H1 (cell line): ENCODE results near the gene ARR3. TPM values are rescaled to one million over a fixed set of nuclear protein-coding genes. Genes with fewer than 3 reads are reported as not detected.

ENCODE experiments used
- CTCF ChIA-PET: fragments of 300-600 bp; sonication (Branson Sonifier 250); formaldehyde crosslinking; loops from one replicate; lab custom pipeline; 2021; ENCODE audit not compliant: partially characterized antibody; lab: Charles Lee
- POLR2A ChIA-PET: fragments of 300-600 bp; sonication (Branson Sonifier 250); formaldehyde crosslinking; loops from one replicate; lab custom pipeline; 2021; ENCODE audit warnings: inconsistent platforms; ENCODE audit not compliant: partially characterized antibody; lab: Charles Lee
- DNase-seq, 2 experiments: peaks; one replicate each; pipeline versions ENCODE4 v3.0.0 to v3.0.0-alpha.2; 2010 to 2022; ENCODE audit warnings: low spot score in 2 of 2, low read depth in 1 of 2, mixed read lengths in 1 of 2
- FAIRE-seq: peaks from 2 replicates; lab custom pipeline; 2011; peaks lifted over from hg19 to GRCh38; lab: Jason Lieb, UNC
- H2AFZ ChIP-seq: 2 replicates; pipeline ENCODE4 v1.8.1; 2012; ENCODE audit warnings: low read length, inconsistent platforms
- H2AK5ac ChIP-seq: 2 replicates; pipeline ENCODE4 v1.6.1; 2013; ENCODE audit warnings: low read depth, low read length
- H2BK120ac ChIP-seq: replicated peaks from 2 replicates; pipeline ENCODE3; 2013; ENCODE audit warnings: low read depth, low read length, inconsistent platforms
- H2BK12ac ChIP-seq: 2 replicates; pipeline ENCODE4 v1.6.1; 2013; ENCODE audit warnings: low read depth, low read length
- H2BK15ac ChIP-seq: 2 replicates; pipeline ENCODE4 v1.6.1; 2013; ENCODE audit warnings: low read length
- H2BK20ac ChIP-seq: 2 replicates; pipeline ENCODE4 v1.6.1; 2013; ENCODE audit warnings: low read length
- H2BK5ac ChIP-seq: 2 replicates; pipeline ENCODE4 v1.6.1; 2013; ENCODE audit warnings: low read depth, low read length
- H3K14ac ChIP-seq: 2 replicates; pipeline ENCODE4 v1.6.1; 2013; ENCODE audit warnings: inconsistent platforms; ENCODE audit not compliant: insufficient read length
- H3K18ac ChIP-seq: 2 replicates; pipeline ENCODE4 v1.6.1; 2013; ENCODE audit warnings: low read length; ENCODE audit errors: extremely low read depth
- H3K23ac ChIP-seq: 2 replicates; pipeline ENCODE4 v1.6.1; 2013; ENCODE audit warnings: inconsistent platforms; ENCODE audit not compliant: insufficient read length
- H3K23me2 ChIP-seq: 2 replicates; pipeline ENCODE4 v1.6.1; 2013; ENCODE audit warnings: low read depth, low read length
- H3K27ac ChIP-seq: 2 replicates; pipeline ENCODE4 v1.6.1; 2011; ENCODE audit warnings: low read depth, low read length, inconsistent platforms
- H3K27me3 ChIP-seq, 4 experiments: replicated peaks in 1 of 4; 1 replicate in 1 of 4; 2 replicates in 3 of 4; pipeline versions ENCODE4 v1.6.1 to v1.8.1; 2011 to 2013; ENCODE audit warnings: low read length in 3 of 4, mild to moderate bottlenecking in 3 of 4, inconsistent platforms in 2 of 4, mixed read lengths in 2 of 4, moderate library complexity in 1 of 4; ENCODE audit not compliant: control insufficient read depth in 3 of 4, insufficient read depth in 3 of 4; ENCODE audit errors: extremely low read depth in 1 of 4
- H3K36me3 ChIP-seq, 4 experiments: 2 replicates each; pipeline versions ENCODE4 v1.6.1 to v1.8.1; 2011 to 2013; ENCODE audit warnings: mild to moderate bottlenecking in 4 of 4, low read length in 3 of 4, moderate library complexity in 2 of 4, control low read depth in 1 of 4, inconsistent platforms in 1 of 4; ENCODE audit not compliant: insufficient read depth in 4 of 4, control insufficient read depth in 2 of 4
- H3K4ac ChIP-seq: replicated peaks from 2 replicates; pipeline ENCODE3; 2013; ENCODE audit warnings: low read length, low read depth, mixed read lengths, inconsistent platforms; ENCODE audit not compliant: insufficient read length
- H3K4me1 ChIP-seq, 4 experiments: replicated peaks in 1 of 4; 1 replicate in 1 of 4; 2 replicates in 3 of 4; pipeline versions ENCODE4 v1.6.1 to v1.8.1; 2011 to 2013; ENCODE audit warnings: low read length in 3 of 4, inconsistent platforms in 2 of 4, mixed read lengths in 1 of 4; ENCODE audit not compliant: insufficient read depth in 4 of 4, control insufficient read depth in 3 of 4
- H3K4me2 ChIP-seq, 2 experiments: 2 replicates each; pipeline versions ENCODE4 v1.6.1 to v1.8.1; 2011 to 2013; ENCODE audit warnings: low read depth in 2 of 2, low read length in 2 of 2, control low read depth in 1 of 2, inconsistent platforms in 1 of 2, mild to moderate bottlenecking in 1 of 2; ENCODE audit not compliant: insufficient read depth in 1 of 2
- H3K4me3 ChIP-seq, 4 experiments: fragments of 200-600, 300-600 bp in 1 of 4; sonication (generic), shearing (Covaris generic), sonication (Bioruptor Twin) in 1 of 4; 2 replicates each; pipeline versions ENCODE4 v1.5.1 to v1.8.1; 2011 to 2016; ENCODE audit warnings: low read length in 4 of 4, low read depth in 3 of 4, control low read depth in 2 of 4, inconsistent platforms in 2 of 4, mild to moderate bottlenecking in 2 of 4, mixed read lengths in 1 of 4, moderate library complexity in 1 of 4; ENCODE audit not compliant: insufficient read depth in 2 of 4; ENCODE audit errors: extremely low read depth in 1 of 4
- H3K56ac ChIP-seq: replicated peaks from 2 replicates; pipeline ENCODE3; 2013; ENCODE audit warnings: low read depth, mild to moderate bottlenecking, mixed read lengths, low read length, inconsistent platforms; ENCODE audit not compliant: insufficient read length
- H3K79me1 ChIP-seq: 2 replicates; pipeline ENCODE4 v1.6.1; 2013; ENCODE audit warnings: low read depth, low read length, control low read depth
- H3K79me2 ChIP-seq, 2 experiments: 2 replicates each; pipeline versions ENCODE4 v1.6.1 to v1.8.1; 2012 to 2013; ENCODE audit warnings: low read length in 2 of 2, mild to moderate bottlenecking in 2 of 2, inconsistent platforms in 1 of 2; ENCODE audit not compliant: insufficient read depth in 2 of 2, control insufficient read depth in 1 of 2
- H3K9ac ChIP-seq, 4 experiments: replicated peaks in 1 of 4; 1 replicate in 1 of 4; 2 replicates in 3 of 4; pipeline versions ENCODE4 v1.6.1 to v1.8.1; 2011 to 2013; ENCODE audit warnings: low read depth in 3 of 4, low read length in 3 of 4, control low read depth in 2 of 4, mild to moderate bottlenecking in 2 of 4, moderate library complexity in 2 of 4, inconsistent platforms in 1 of 4; ENCODE audit errors: extremely low read depth in 1 of 4
- H3K9me3 ChIP-seq, 2 experiments: 2 replicates each; pipeline versions ENCODE4 v1.6.1 to v1.8.1; 2012 to 2013; ENCODE audit warnings: mild to moderate bottlenecking in 2 of 2, moderate library complexity in 2 of 2, control low read depth in 1 of 2, inconsistent platforms in 1 of 2, low read depth in 1 of 2, low read length in 1 of 2, mixed read lengths in 1 of 2; ENCODE audit not compliant: insufficient read depth in 2 of 2
- H4K20me1 ChIP-seq, 2 experiments: replicated peaks in 1 of 2; 2 replicates each; pipeline versions ENCODE3 to v1.8.1; 2011 to 2013; ENCODE audit warnings: inconsistent platforms in 2 of 2, low read length in 2 of 2, mild to moderate bottlenecking in 1 of 2; ENCODE audit not compliant: insufficient read depth in 2 of 2, control insufficient read depth in 1 of 2
- H4K5ac ChIP-seq: 2 replicates; pipeline ENCODE4 v1.6.1; 2013; ENCODE audit warnings: low read length, low read depth, mixed read lengths, inconsistent platforms; ENCODE audit not compliant: insufficient read length
- H4K8ac ChIP-seq: 2 replicates; pipeline ENCODE4 v1.8.0; 2013; ENCODE audit warnings: mild to moderate bottlenecking, moderate library complexity, low read length, inconsistent platforms; ENCODE audit not compliant: insufficient read depth; ENCODE audit errors: extremely low read depth
- H4K91ac ChIP-seq: replicated peaks from 2 replicates; pipeline ENCODE3; 2013; ENCODE audit warnings: low read length, mixed read lengths, inconsistent platforms; ENCODE audit not compliant: insufficient read length
- BRCA1 ChIP-seq: IDR thresholded peaks from 2 replicates; pipeline ENCODE4 v1.6.1; 2012; ENCODE audit warnings: low read depth, low read length, improper control_type of control experiment
- CBX5 ChIP-seq: fragments of 300-800, 300-1000 bp; sonication (generic); IDR thresholded peaks from 2 replicates; pipeline ENCODE4 v1.7.1; 2016; ENCODE audit warnings: antibody characterized with exemption, low read length, low read depth
- SP1 ChIP-seq: IDR thresholded peaks from 2 replicates; pipeline ENCODE4 v1.6.1; 2011; ENCODE audit warnings: low read depth, low read length
- SP2 ChIP-seq: IDR thresholded peaks from 2 replicates; pipeline ENCODE4 v1.6.1; 2012; ENCODE audit warnings: mild to moderate bottlenecking, low read length, inconsistent platforms
- WGBS, 2 experiments: shearing (Covaris generic) in 1 of 2; methylation state at CpG; one replicate each; pipeline versions ENCODE4 v1.1.6 to v1.1.7; 2013 to 2015; ENCODE audit warnings: low lambda C conversion rate in 2 of 2, mixed read lengths in 2 of 2, inconsistent platforms in 1 of 2, low coverage in 1 of 2, missing lambda C conversion rate in 1 of 2; ENCODE audit not compliant: insufficient replicate concordance in 2 of 2, insufficient coverage in 1 of 2, insufficient read length in 1 of 2; ENCODE audit errors: extremely low coverage in 1 of 2, missing lambda C conversion rate in 1 of 2; 5-methylcytosine and 5-hydroxymethylcytosine counted together
- polyA plus RNA-seq, 7 experiments: library from polyadenylated mRNA; depleted of rRNA in 3 of 7; stranded (reverse) in 5 of 7; unstranded in 2 of 7; fragments of >200 nt in 5 of 7; fragments of 200-250 nt in 2 of 7; gene quantifications; 1 replicate in 5 of 7; 2 replicates in 1 of 7; 4 replicates in 1 of 7; pipeline versions ENCODE4 v1.2.1 to v1.2.3, GENCODE V29; 2011 to 2013; ENCODE audit warnings: missing spikeins in 2 of 7, mixed read lengths in 2 of 7
- total RNA-seq: library from RNA; stranded (reverse); fragmentation: NEBNext Ultra II Directional; extraction: Animal tissue kit (Norgen Biotek cat#: 25700); gene quantifications from 2 replicates; pipeline ENCODE4 v1.2.1, GENCODE V29; 2021

The ARR3 gene
- total and polyA plus RNA-seq, 2 of the 8 experiments (the other 6 are each of a cell fraction or from before 2014, with no cell fraction given): not detected

DNA sequence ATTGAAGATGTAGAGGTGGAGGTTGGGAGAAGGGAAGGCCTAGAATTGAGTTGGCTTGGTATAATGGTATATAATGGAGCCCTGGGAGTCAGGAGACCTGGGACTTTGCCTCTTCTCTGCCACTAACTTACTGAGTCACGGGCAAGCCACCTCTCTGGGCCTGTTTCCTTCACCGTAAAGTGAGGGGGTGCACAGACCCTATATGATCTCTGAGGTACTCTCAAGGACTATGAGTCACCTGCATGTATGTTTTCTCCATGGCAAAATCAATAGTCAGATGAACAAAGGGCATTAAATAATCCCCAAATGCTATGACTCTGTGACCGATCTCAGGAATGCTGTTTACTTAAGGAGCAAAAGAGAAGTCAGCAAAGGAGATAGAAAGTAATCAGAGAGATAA lies 13.2 kb upstream of the ARR3 start:
- Histone ChIP-seq H2AFZ (no peak overlapping the region), H3K27ac (no peak overlapping the region), H3K56ac (no peak overlapping the region), H2BK15ac (no peak overlapping the region), H4K5ac (no peak overlapping the region), H3K9ac (no peak overlapping the region), H3K18ac (no peak overlapping the region), H3K23me2 (no peaks in the 10 kb centered on the region), H3K4me2 (no peak overlapping the region), H3K4ac (no peak overlapping the region), H2AK5ac (no peak overlapping the region), H3K4me1 (no peaks in the 10 kb centered on the region), H3K23ac (no peak overlapping the region), H3K4me3 (no peak overlapping the region), H4K8ac (no peak overlapping the region), H2BK12ac (no peak overlapping the region), H3K9me3 (no peaks in the 10 kb centered on the region), H4K20me1 (no peaks in the 10 kb centered on the region), H3K79me2 (no peaks in the 10 kb centered on the region), H3K14ac (no peak overlapping the region), H2BK20ac (no peak overlapping the region), H4K91ac (no peak overlapping the region)
- ChIA-PET POLR2A (no interaction called here), CTCF (no interaction called here)
- DNase-seq (no peak), FAIRE-seq (no peak)
- 97% methylated on average over 2 of the region's 3 CpGs; no CpG with 5 or more reads in 1 of the 2 experiments for WGBS, 2 experiments
- TF ChIP-seq SP1: no peak
- TF ChIP-seq CBX5: no peak
- no peak for TF ChIP-seq SP2
- TF ChIP-seq BRCA1: no peak
- TF ChIP-seq, all 59 proteins: peak for 0
- Histone ChIP-seq H3K27me3 (no peaks in the 10 kb centered on the region), H3K79me1 (no peaks in the 10 kb centered on the region), H2BK5ac (no peak overlapping the region), H3K36me3 (no peaks in the 10 kb centered on the region), H2BK120ac (no peak overlapping the region)
